ENCODE data around the gene CEP290. TPM values are rescaled to one million over a fixed set of nuclear protein-coding genes. Genes with fewer than 3 reads are reported as not detected.
A peak's percentile ranks its signal among the peaks of the same experiment; 100 is the strongest.

Gene CEP290
- total and polyA plus RNA-seq, 7 donors, result 2.3 to 17.5 (median 14.1) TPM

DNA sequence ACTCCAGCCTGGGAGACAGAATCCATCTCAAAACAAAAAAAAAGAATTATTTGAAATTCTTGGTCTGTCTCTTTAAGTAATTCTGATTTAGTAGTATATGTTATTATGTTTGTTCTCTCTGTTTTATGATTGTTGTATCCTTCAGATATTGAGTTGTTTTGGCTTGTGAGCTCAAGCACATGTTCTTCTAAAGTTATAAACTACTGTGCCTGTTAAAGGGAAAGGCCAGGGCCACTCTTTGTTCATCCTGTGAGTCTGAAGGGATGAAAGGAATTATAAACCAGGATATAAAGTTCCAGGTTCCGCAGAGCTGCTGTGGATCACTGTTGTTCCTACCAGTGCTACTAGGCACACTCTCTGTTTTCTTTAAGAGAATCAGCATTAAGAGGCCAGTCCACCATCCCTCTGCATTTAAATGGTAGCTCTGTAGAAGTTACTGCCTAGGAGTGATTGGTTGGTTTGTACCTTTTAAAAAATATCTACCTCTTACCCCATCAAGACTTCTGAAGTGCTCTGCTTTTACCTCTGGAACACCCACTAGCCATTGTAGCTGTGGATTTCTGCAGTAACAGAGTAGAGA is 14.3 kb upstream of the CEP290 start:
- H3K9me3 ChIP-seq, result no peaks in the 10 kb centered on the region
- peaks cover 0 to 9% (median 0%) of the 10 kb centered on the region in 4 donors for H3K36me3 ChIP-seq
- intact Hi-C loops (cut with DNase I), result loop anchor here (5.0 to 10.0 kb wide), 2 partner anchors 89 to 836 kb away; no protein-coding TSS in a partner anchor
- peaks cover 0 to 14% (median 5%) of the 10 kb centered on the region in 4 donors for H3K4me1 ChIP-seq
- H3K27me3 ChIP-seq, result no peaks in the 10 kb centered on the region
- no peak overlapping the region for H3K27ac ChIP-seq
- H3K4me3 ChIP-seq, result no peak overlapping the region
- WGBS, 2 donors, result 21 to 74% methylated on average over 1 of the region's 1 CpG
- no peak for DNase-seq
- no peak for TF ChIP-seq POLR2AphosphoS5 (IDR thresholded peaks at IDR 0.05)
- no peak for TF ChIP-seq EP300 (IDR thresholded peaks at IDR 0.05)
- TF ChIP-seq, protein P1, sequence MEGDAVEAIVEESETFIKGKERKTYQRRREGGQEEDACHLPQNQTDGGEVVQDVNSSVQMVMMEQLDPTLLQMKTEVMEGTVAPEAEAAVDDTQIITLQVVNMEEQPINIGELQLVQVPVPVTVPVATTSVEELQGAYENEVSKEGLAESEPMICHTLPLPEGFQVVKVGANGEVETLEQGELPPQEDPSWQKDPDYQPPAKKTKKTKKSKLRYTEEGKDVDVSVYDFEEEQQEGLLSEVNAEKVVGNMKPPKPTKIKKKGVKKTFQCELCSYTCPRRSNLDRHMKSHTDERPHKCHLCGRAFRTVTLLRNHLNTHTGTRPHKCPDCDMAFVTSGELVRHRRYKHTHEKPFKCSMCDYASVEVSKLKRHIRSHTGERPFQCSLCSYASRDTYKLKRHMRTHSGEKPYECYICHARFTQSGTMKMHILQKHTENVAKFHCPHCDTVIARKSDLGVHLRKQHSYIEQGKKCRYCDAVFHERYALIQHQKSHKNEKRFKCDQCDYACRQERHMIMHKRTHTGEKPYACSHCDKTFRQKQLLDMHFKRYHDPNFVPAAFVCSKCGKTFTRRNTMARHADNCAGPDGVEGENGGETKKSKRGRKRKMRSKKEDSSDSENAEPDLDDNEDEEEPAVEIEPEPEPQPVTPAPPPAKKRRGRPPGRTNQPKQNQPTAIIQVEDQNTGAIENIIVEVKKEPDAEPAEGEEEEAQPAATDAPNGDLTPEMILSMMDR (IDR thresholded peaks at IDR 0.05), result no peak
- TF ChIP-seq POLR2A (IDR thresholded peaks at IDR 0.05), result no peak

DNA sequence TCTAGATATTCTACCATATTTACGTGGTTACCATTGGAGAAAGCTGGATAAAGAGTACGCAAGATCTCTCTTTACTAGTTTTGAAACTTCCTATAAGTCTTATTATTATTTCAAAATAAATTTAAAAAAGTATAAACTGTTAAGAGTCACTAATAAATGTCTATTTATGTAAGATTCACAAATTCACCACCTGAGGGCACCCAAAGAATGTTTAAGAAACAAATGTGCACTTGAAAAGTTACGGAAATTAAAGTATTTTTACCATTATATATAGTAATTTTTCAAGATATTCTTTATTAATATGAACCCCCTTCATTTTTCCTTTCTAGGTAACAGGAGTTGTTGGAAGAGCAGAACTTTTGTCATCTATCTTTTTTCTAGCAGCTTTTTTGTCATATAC is 12.1 kb upstream of the CEP290 start:
- no peak for TF ChIP-seq EP300 (IDR thresholded peaks at IDR 0.05)
- TF ChIP-seq, protein P1 (IDR thresholded peaks at IDR 0.05), result peak in 3 of 4 experiments; percentile 27 to 40 (median 30)
- WGBS, 2 donors, result 82 to 92% methylated on average over 3 of the region's 3 CpGs
- no peaks in the 10 kb centered on the region for H3K27me3 ChIP-seq
- peaks cover 0 to 4% (median 0%) of the 10 kb centered on the region in 4 donors for H3K36me3 ChIP-seq
- intact Hi-C loops (cut with DNase I), result loop anchor here (10.0 kb wide), 1 partner anchor 91 kb away; no protein-coding TSS in a partner anchor
- H3K4me1 ChIP-seq, result peaks cover 0 to 14% (median 5%) of the 10 kb centered on the region in 4 donors
- H3K4me3 ChIP-seq, result no peak overlapping the region
- H3K9me3 ChIP-seq, result no peaks in the 10 kb centered on the region
- DNase-seq, result no peak
- no peak overlapping the region for H3K27ac ChIP-seq

DNA sequence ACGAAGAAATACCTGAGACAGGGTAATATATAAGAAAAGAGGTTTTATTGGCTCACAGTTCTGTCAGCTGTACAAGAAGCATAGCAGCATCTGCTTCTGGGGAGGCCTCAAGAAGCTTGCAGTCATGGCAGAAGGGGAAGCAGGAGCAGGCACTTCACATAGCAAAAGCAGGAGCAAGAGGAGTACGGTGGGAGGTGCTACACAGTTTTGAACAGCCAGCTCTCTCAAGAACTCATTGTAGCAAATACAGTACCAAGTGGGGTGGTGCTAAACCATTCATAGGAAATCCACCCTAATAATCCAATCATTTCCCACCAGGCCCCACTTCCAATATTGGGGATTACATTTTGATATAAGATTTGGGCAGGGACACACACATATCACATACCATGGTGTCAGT is 8.2 kb upstream of the CEP290 start:
- Histone ChIP-seq H3K9me3 (no peaks in the 10 kb centered on the region), H3K36me3 (peaks cover 0 to 4% (median 0%) of the 10 kb centered on the region in 4 donors), H3K27me3 (no peaks in the 10 kb centered on the region), H3K4me1 (peaks cover 0 to 19% (median 5%) of the 10 kb centered on the region in 4 donors), H3K27ac (no peak overlapping the region), H3K4me3 (no peak overlapping the region)
- DNase-seq, result no peak
- intact Hi-C loops (cut with DNase I), result loop anchor here (10.0 kb wide), 1 partner anchor 95 kb away; no protein-coding TSS in a partner anchor
- no peak for TF ChIP-seq EP300 (IDR thresholded peaks at IDR 0.05)
- WGBS, 2 donors, result 95 to 97% methylated on average over 2 of the region's 2 CpGs

DNA sequence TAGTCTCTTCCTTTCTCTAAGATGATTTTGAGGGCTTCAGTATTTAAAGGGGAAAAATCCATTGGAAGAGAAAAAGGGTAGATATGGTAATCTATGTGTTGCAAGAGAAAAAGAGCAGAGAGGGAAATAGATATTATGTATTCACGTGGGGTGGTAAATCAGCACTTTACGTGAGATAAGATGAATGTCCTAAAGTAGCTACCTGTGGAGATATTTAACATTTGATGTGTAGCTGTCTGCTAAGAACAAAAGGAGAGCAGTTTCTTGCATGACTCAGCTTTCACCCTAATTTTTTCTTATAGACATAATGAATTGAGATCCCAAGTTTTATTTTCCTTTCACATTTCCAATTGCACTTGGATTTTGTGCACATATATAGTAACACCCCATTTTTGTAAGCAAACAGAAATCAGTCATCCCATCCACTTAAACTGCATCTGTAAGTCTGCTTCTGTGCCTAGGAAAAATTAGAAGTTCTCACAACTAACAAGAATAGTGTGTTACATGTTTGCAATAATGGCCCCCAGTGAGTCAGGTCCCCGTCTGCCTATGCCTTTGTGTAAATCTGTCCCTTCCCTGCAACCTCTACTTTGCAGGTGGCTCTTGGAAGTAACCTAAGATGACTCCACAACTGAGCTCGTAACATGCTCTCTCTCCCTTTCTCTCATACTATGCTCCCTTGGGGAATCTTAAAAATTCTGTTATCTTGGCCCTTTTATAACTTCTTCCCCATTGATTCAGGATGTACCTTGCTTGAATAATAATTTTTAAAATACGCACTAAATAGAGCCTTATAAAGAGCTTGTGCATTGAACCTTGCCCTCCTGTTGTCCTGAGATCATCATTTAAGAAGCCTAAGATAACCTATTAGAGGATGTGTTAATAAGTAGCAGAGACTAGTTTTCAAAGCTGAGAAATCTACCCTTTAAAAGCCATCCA is 3.9 kb upstream of the CEP290 start:
- 82 to 91% methylated on average over 5 of the region's 5 CpGs for WGBS, 2 donors
- DNase-seq, result no peak
- TF ChIP-seq, protein P1 (IDR thresholded peaks at IDR 0.05), result no peak
- TF ChIP-seq POLR2A (IDR thresholded peaks at IDR 0.05), result no peak
- no peak for TF ChIP-seq EP300 (IDR thresholded peaks at IDR 0.05)
- no peak for TF ChIP-seq POLR2AphosphoS5 (IDR thresholded peaks at IDR 0.05)
- no peaks in the 10 kb centered on the region for H3K9me3 ChIP-seq
- peaks cover 0 to 4% (median 0%) of the 10 kb centered on the region in 4 donors for H3K36me3 ChIP-seq
- intact Hi-C loops (cut with DNase I), result loop anchor here (10.0 kb wide), 3 partner anchors 349 to 1379 kb away; partner anchors contain the start of genes DUSP6, GALNT4 and POC1B
- H3K27ac ChIP-seq, result no peak overlapping the region
- H3K27me3 ChIP-seq, result no peaks in the 10 kb centered on the region
- no peak overlapping the region for H3K4me3 ChIP-seq
- peaks cover 0 to 32% (median 16%) of the 10 kb centered on the region in 4 donors for H3K4me1 ChIP-seq
